Uterus (tissue), 4 donors: Measurements from ENCODE around the gene NTN4. TPM values are rescaled to one million over a fixed set of nuclear protein-coding genes. Genes with fewer than 3 reads are reported as not detected.

ENCODE experiments used
- DNase-seq, 2 donors: peaks; one replicate each; pipeline ENCODE4 v3.0.0-alpha.2; 2019 to 2020
- H3K27ac ChIP-seq, 2 donors: fragments of 200-600 bp; sonication (generic); 1 replicate in 1 of 2; 2 replicates in 1 of 2; pipeline ENCODE4 v1.5.1; 2016 to 2018
- H3K27me3 ChIP-seq, 2 donors: fragments of 200-600 bp; sonication (generic); one replicate each; pipeline ENCODE4 v1.5.1; 2018 to 2019; ENCODE audit warnings: control low read depth in 1 of 2
- H3K36me3 ChIP-seq, 2 donors: fragments of 200-600 bp; sonication (generic); one replicate each; pipeline ENCODE4 v1.5.1; 2019; ENCODE audit warnings: control low read depth in 1 of 2
- H3K4me1 ChIP-seq, 2 donors: fragments of 200-600 bp; sonication (generic); one replicate each; pipeline ENCODE4 v1.5.1; 2018 to 2019; ENCODE audit warnings: control low read depth in 1 of 2
- H3K4me3 ChIP-seq, 2 donors: fragments of 200-600 bp; sonication (generic); 1 replicate in 1 of 2; 2 replicates in 1 of 2; pipeline ENCODE4 v1.5.1; 2018 to 2019; ENCODE audit warnings: mild to moderate bottlenecking in 1 of 2
- H3K9me3 ChIP-seq, 2 donors: fragments of 200-600 bp; sonication (generic); one replicate each; pipeline ENCODE4 v1.5.1; 2019; ENCODE audit warnings: control low read depth in 1 of 2
- POLR2A ChIP-seq, 2 donors: fragments of 450-650 bp; IDR thresholded peaks; one replicate each; pipeline ENCODE4 v1.6.1; 2016; ENCODE audit warnings: antibody characterized with exemption in 2 of 2, mild to moderate bottlenecking in 1 of 2, moderate library complexity in 1 of 2
- intact Hi-C: fragments of 100-400 bp; cut with DNase I; formaldehyde crosslinking; loops from one replicate; pipeline ENCODE4 v1.15.1; 2023; ENCODE audit warnings: low total_unique reads
- total RNA-seq, 4 donors: library from RNA; depleted of rRNA in 3 of 4; stranded (reverse); fragments of >200 nt in 3 of 4; gene quantifications; one replicate each; pipeline versions ENCODE4 v1.1.0 to v1.2.4, GENCODE V29; 2014 to 2023
- TF ChIP-seq, protein P1 (sequence below), 4 experiments: fragments of 200-600 bp in 2 of 4; fragments of 450-650 bp in 2 of 4; sonication (generic) in 2 of 4; IDR thresholded peaks; one replicate each; pipeline ENCODE4 v1.5.1; 2016 to 2019; ENCODE audit warnings: antibody characterized with exemption in 4 of 4, mild to moderate bottlenecking in 2 of 4, moderate library complexity in 1 of 4
- donor health status: DM: yes; HTN: yes; CAD: no.

The NTN4 gene
- total RNA-seq, 4 donors from 2014 or later: 16.6 to 86.8 (median 28.2) TPM

- no peaks in the 10 kb centered on the region for H3K36me3 ChIP-seq
- TF ChIP-seq POLR2A (IDR thresholded peaks at IDR 0.05): no peak
- TF ChIP-seq, protein P1, sequence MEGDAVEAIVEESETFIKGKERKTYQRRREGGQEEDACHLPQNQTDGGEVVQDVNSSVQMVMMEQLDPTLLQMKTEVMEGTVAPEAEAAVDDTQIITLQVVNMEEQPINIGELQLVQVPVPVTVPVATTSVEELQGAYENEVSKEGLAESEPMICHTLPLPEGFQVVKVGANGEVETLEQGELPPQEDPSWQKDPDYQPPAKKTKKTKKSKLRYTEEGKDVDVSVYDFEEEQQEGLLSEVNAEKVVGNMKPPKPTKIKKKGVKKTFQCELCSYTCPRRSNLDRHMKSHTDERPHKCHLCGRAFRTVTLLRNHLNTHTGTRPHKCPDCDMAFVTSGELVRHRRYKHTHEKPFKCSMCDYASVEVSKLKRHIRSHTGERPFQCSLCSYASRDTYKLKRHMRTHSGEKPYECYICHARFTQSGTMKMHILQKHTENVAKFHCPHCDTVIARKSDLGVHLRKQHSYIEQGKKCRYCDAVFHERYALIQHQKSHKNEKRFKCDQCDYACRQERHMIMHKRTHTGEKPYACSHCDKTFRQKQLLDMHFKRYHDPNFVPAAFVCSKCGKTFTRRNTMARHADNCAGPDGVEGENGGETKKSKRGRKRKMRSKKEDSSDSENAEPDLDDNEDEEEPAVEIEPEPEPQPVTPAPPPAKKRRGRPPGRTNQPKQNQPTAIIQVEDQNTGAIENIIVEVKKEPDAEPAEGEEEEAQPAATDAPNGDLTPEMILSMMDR (IDR thresholded peaks at IDR 0.05): no peak
- intact Hi-C loops: no loop called here
- no peaks in the 10 kb centered on the region for H3K27me3 ChIP-seq
- no peak overlapping the region for H3K4me3 ChIP-seq
- no peak overlapping the region for H3K27ac ChIP-seq
- no peaks in the 10 kb centered on the region for H3K4me1 ChIP-seq
- DNase-seq: no peak
- no peaks in the 10 kb centered on the region for H3K9me3 ChIP-seq
Measured at GRCh38 chr12:95674163-95674562, 116.4 kb downstream of the NTN4 start.

DNA sequence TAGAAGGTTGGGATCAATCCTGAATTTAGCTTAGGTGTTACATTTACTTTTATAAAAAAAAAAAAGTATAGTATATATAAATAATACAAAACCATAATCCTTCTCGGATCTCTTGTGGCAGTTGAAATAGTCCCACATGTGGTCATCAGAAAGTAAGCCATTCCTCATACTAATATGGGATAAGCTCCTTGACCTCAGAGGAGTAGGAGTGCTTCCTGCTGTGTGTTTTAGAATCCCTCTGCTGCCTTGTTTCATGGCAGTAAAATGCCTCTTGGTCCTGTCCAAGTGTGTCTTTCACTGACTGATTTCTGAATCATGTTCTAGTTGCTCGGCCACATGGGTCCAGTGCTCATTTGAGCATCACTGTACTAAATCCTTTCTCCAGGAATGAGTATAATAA, 117.0 kb downstream of the NTN4 start:
- Histone ChIP-seq H3K4me3 (no peak overlapping the region), H3K36me3 (no peaks in the 10 kb centered on the region), H3K27me3 (no peaks in the 10 kb centered on the region), H3K9me3 (no peaks in the 10 kb centered on the region), H3K4me1 (no peaks in the 10 kb centered on the region), H3K27ac (no peak overlapping the region)
- no peak for TF ChIP-seq POLR2A (IDR thresholded peaks at IDR 0.05)
- TF ChIP-seq, protein P1 (IDR thresholded peaks at IDR 0.05): no peak
- intact Hi-C loops: no loop called here
- no peak for DNase-seq

GRCh38 chr12:95672166-95672565, 118.4 kb downstream of the NTN4 start:
- no peaks in the 10 kb centered on the region for H3K4me1 ChIP-seq
- intact Hi-C loops: no loop called here
- no peak overlapping the region for H3K27ac ChIP-seq
- H3K9me3 ChIP-seq: no peaks in the 10 kb centered on the region
- TF ChIP-seq, protein P1 (IDR thresholded peaks at IDR 0.05): no peak
- no peak for TF ChIP-seq POLR2A (IDR thresholded peaks at IDR 0.05)
- no peaks in the 10 kb centered on the region for H3K36me3 ChIP-seq
- H3K4me3 ChIP-seq: no peak overlapping the region
- no peak for DNase-seq
- H3K27me3 ChIP-seq: no peaks in the 10 kb centered on the region

DNA sequence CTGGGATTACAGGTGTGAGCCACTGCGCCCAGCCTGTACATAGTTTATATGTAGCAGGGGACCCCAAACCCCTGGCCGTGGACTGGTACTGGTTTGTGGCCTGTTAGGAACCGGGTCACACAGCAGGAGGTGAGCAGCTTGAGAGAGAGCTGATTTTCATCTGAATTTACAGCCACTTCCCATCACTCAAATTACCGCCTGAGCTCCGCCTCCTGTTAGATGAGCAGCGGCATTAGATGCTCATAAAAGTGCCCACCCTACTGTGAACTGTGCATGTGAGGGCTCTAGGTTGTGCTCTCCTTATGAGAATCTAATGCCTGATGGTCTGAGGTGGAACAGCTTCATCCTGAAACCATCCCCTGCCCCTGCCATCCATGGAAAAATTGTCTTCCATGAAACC, 119.3 kb downstream of the NTN4 start:
- no peaks in the 10 kb centered on the region for H3K27me3 ChIP-seq
- H3K4me1 ChIP-seq: no peaks in the 10 kb centered on the region
- H3K36me3 ChIP-seq: no peaks in the 10 kb centered on the region
- TF ChIP-seq POLR2A (IDR thresholded peaks at IDR 0.05): no peak
- TF ChIP-seq, protein P1 (IDR thresholded peaks at IDR 0.05): no peak
- DNase-seq: no peak
- H3K27ac ChIP-seq: no peak overlapping the region
- intact Hi-C loops: no loop called here
- H3K4me3 ChIP-seq: no peak overlapping the region
- no peaks in the 10 kb centered on the region for H3K9me3 ChIP-seq

DNA sequence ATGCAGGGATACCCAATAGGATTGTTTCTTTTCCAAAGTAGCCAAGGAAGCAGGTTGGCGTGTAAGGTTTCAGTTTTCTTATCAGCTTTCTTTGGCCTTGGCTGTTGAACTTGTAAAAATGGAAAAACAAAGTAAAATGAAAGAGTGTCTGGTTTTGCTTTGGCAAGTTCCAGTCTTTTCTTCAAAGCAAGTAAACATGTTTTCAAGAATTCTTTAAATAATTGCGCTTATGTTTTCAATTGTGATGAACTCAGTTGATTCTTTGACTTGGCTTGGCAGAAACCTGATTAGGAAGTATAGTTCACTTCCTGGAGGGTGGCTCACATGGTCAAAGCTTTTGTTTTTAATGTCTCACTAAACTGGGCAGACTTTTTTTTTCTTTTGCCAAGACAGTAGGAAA, 127.0 kb downstream of the NTN4 start:
- H3K27me3 ChIP-seq: no peaks in the 10 kb centered on the region
- H3K27ac ChIP-seq: peak overlapping the region; percentile 30 to 62
- no peak for TF ChIP-seq POLR2A (IDR thresholded peaks at IDR 0.05)
- TF ChIP-seq, protein P1 (IDR thresholded peaks at IDR 0.05): no peak
- intact Hi-C loops: no loop called here
- no peaks in the 10 kb centered on the region for H3K36me3 ChIP-seq
- H3K4me1 ChIP-seq: no peaks in the 10 kb centered on the region
- DNase-seq: no peak
- H3K9me3 ChIP-seq: no peaks in the 10 kb centered on the region
- no peak overlapping the region for H3K4me3 ChIP-seq
